HG02885 (cell line): ENCODE results near the gene RSF1.

Experiments used
- ATAC-seq: cut with Tn5 transposase; IDR thresholded peaks from one replicate; pipeline ENCODE4 v1.9.1; 2021; ENCODE audit warnings: mild to moderate bottlenecking; ENCODE audit not compliant: unreplicated experiment, poor library complexity

Gene RSF1

GRCh38 chr11:77699425-77699824 is 121.1 kb downstream of the RSF1 start:
- ATAC-seq: no peak

GRCh38 chr11:77698896-77699295 is 121.6 kb downstream of the RSF1 start:
- no peak for ATAC-seq

GRCh38 chr11:77697865-77698264 is 122.7 kb downstream of the RSF1 start:
- no peak for ATAC-seq

- ATAC-seq: no peak
These were observed 125.1 kb downstream of the RSF1 start for GRCh38 chr11:77695417-77695816.

GRCh38 chr11:77690649-77691048 is 129.9 kb downstream of the RSF1 start:
- ATAC-seq: no peak

- no peak for ATAC-seq
These were observed 133.4 kb downstream of the RSF1 start for GRCh38 chr11:77687088-77687487.

- ATAC-seq: no peak
These were observed 143.4 kb downstream of the RSF1 start for GRCh38 chr11:77677138-77677537.

- ATAC-seq: no peak
These were observed 148.3 kb downstream of the RSF1 start for GRCh38 chr11:77672264-77672663.

GRCh38 chr11:77669848-77670511 is 150.5 kb downstream of the RSF1 start:
- no peak for ATAC-seq

- no peak for ATAC-seq
These were observed 151.8 kb downstream of the RSF1 start for GRCh38 chr11:77668760-77669159.

GRCh38 chr11:77665240-77665965 is 155.1 kb downstream of the RSF1 start:
- ATAC-seq: no peak

GRCh38 chr11:77661670-77662069 is 158.9 kb downstream of the RSF1 start:
- no peak for ATAC-seq

- ATAC-seq: no peak
These were observed 159.6 kb downstream of the RSF1 start for GRCh38 chr11:77660947-77661346.

GRCh38 chr11:77658213-77659013 is 162.1 kb downstream of the RSF1 start:
- no peak for ATAC-seq

- ATAC-seq: no peak
These were observed 164.2 kb downstream of the RSF1 start for GRCh38 chr11:77656362-77656761.

GRCh38 chr11:77654770-77655434 is 165.6 kb downstream of the RSF1 start:
- no peak for ATAC-seq

- ATAC-seq: no peak
These were observed 170.4 kb downstream of the RSF1 start for GRCh38 chr11:77650123-77650522.

- ATAC-seq: no peak
These were observed 172.7 kb downstream of the RSF1 start for GRCh38 chr11:77647654-77648305.

GRCh38 chr11:77644887-77645286 is 175.6 kb downstream of the RSF1 start:
- no peak for ATAC-seq

- ATAC-seq: no peak
These were observed 178.3 kb downstream of the RSF1 start for GRCh38 chr11:77642228-77642627.
